HG03354 (cell line): ENCODE results near the gene ZNF646.
"Not testable (repeated sequence)": the region's sequence is repeated elsewhere in the genome, so short reads cannot be mapped to it uniquely, and the experiment has no call there.

Source experiments
- ATAC-seq: cut with Tn5 transposase; IDR thresholded peaks from one replicate; pipeline ENCODE4 v1.9.1; 2021; ENCODE audit warnings: mild to moderate bottlenecking; ENCODE audit not compliant: unreplicated experiment, poor library complexity, severe bottlenecking

Gene ZNF646

GRCh38 chr16:31099860-31100638 lies 25.8 kb downstream of the ZNF646 start:
- ATAC-seq: no peak

GRCh38 chr16:31100876-31101641 lies 26.8 kb downstream of the ZNF646 start:
- not testable (repeated sequence) for ATAC-seq

GRCh38 chr16:31105677-31106213 lies 31.5 kb downstream of the ZNF646 start:
- ATAC-seq: peak; percentile 59

GRCh38 chr16:31106509-31107464 lies 32.6 kb downstream of the ZNF646 start:
- no peak for ATAC-seq

- ATAC-seq: peak; percentile 64
Measured at GRCh38 chr16:31107465-31107867, 33.2 kb downstream of the ZNF646 start.

- ATAC-seq: peak; percentile 83
Measured at GRCh38 chr16:31108035-31108793, 34.0 kb downstream of the ZNF646 start, which contains the start of gene BCKDK. BCKDK (plus strand) TSS chr16:31108386; CDS start chr16:31109224, 838 bp downstream.

GRCh38 chr16:31108794-31109558 lies 34.8 kb downstream of the ZNF646 start:
- no peak for ATAC-seq

- no peak for ATAC-seq
Measured at GRCh38 chr16:31109622-31110021, 35.4 kb downstream of the ZNF646 start.

GRCh38 chr16:31110106-31111034 lies 36.1 kb downstream of the ZNF646 start:
- no peak for ATAC-seq

GRCh38 chr16:31111881-31112466 lies 37.8 kb downstream of the ZNF646 start:
- ATAC-seq: no peak

- no peak for ATAC-seq
Measured at GRCh38 chr16:31112711-31113110, 38.5 kb downstream of the ZNF646 start.

GRCh38 chr16:31113121-31114120 lies 39.2 kb downstream of the ZNF646 start:
- ATAC-seq: no peak

GRCh38 chr16:31114468-31114867 lies 40.2 kb downstream of the ZNF646 start:
- ATAC-seq: no peak

- peak; percentile 91 for ATAC-seq
Measured at GRCh38 chr16:31117384-31118222, 43.4 kb downstream of the ZNF646 start, which contains the start of gene KAT8. KAT8 (plus strand) TSS chr16:31117664; CDS start chr16:31117682, 18 bp downstream.
